ENCODE measurements around the gene KNSTRN.

KNSTRN gene

DNA sequence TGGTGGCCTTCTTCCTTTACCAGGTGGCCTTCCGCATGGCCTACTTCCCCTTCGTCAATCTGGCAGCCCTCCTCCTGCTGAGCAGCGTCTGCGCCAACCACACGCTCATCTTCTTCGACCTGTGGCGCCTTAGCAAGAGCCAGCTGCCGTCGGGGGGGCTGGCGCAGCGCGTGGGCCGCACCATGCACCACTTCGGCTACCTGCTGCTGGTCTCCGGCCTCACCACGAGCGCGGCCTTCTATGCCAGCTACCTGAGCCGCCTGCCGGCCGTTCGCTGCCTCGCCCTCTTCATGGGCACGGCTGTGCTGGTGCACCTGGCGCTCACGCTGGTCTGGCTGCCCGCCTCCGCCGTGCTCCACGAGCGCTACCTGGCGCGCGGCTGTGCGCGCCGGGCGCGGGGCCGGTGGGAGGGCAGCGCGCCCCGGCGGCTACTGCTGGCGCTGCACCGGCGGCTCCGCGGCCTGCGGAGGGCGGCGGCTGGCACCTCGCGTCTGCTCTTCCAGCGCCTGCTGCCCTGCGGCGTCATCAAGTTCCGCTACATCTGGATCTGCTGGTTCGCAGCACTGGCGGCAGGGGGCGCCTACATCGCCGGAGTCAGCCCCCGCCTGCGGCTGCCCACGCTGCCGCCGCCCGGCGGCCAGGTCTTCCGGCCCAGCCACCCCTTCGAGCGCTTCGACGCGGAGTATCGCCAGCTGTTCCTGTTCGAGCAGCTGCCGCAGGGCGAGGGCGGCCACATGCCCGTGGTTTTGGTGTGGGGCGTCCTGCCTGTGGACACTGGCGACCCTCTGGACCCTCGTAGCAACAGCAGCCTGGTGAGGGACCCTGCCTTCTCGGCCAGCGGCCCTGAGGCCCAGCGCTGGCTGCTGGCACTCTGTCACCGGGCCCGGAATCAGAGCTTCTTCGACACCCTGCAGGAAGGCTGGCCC is 14.6 kb upstream of the KNSTRN start:
- peak; percentile 47; the same call in 1 of the 2 replicates for TF ChIP-seq ZFX (IDR thresholded peaks at IDR 0.05)
- TF ChIP-seq, protein P1, sequence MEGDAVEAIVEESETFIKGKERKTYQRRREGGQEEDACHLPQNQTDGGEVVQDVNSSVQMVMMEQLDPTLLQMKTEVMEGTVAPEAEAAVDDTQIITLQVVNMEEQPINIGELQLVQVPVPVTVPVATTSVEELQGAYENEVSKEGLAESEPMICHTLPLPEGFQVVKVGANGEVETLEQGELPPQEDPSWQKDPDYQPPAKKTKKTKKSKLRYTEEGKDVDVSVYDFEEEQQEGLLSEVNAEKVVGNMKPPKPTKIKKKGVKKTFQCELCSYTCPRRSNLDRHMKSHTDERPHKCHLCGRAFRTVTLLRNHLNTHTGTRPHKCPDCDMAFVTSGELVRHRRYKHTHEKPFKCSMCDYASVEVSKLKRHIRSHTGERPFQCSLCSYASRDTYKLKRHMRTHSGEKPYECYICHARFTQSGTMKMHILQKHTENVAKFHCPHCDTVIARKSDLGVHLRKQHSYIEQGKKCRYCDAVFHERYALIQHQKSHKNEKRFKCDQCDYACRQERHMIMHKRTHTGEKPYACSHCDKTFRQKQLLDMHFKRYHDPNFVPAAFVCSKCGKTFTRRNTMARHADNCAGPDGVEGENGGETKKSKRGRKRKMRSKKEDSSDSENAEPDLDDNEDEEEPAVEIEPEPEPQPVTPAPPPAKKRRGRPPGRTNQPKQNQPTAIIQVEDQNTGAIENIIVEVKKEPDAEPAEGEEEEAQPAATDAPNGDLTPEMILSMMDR (conservative IDR thresholded peaks at IDR 0.05): peak; percentile 97
- peak overlapping the region; percentile 73 for H3K27ac ChIP-seq

DNA sequence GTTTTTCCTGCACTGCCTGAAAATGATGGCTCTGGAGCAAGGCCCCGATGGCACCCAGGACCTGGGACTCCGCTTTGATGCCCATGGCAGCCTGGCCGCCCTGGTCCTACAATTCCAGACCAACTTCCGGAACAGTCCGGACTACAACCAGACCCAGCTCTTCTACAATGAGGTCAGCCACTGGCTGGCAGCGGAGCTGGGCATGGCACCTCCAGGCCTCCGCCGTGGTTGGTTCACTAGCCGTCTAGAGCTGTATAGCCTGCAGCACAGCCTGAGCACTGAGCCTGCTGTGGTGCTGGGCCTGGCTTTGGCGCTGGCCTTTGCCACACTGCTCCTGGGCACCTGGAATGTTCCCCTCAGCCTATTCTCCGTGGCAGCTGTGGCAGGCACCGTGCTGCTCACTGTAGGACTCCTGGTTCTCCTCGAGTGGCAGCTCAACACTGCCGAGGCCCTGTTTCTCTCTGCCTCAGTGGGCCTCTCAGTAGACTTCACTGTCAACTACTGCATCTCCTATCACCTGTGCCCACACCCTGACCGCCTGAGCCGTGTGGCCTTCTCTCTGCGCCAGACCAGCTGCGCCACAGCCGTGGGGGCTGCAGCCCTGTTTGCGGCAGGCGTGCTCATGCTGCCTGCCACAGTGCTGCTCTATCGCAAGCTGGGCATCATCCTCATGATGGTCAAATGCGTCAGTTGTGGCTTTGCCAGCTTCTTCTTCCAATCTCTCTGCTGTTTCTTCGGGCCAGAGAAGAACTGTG is 13.6 kb upstream of the KNSTRN start:
- TF ChIP-seq, protein P1 (conservative IDR thresholded peaks at IDR 0.05): no peak
- no peak for TF ChIP-seq ZFX (IDR thresholded peaks at IDR 0.05)
- H3K27ac ChIP-seq: no peak overlapping the region; the same call in 1 of the 2 replicates

DNA sequence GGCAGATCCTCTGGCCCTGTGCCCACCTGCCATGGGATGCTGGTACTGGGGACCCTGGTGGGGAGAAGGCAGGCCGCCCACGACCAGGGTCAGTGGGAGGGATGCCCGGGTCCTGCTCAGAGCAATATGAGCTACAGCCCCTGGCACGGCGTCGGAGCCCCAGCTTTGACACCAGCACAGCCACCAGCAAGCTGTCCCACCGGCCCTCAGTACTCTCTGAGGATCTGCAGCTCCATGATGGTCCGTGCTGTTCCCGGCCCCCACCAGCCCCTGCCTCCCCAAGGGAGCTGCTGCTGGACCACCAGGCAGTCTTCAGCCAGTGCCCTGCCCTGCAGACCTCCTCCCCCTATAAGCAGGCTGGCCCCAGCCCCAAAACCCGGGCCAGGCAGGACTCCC is 13.0 kb upstream of the KNSTRN start:
- TF ChIP-seq, protein P1 (conservative IDR thresholded peaks at IDR 0.05): no peak
- TF ChIP-seq ZFX (IDR thresholded peaks at IDR 0.05): no peak

GRCh38 chr15:40369971-40370370 is 12.6 kb upstream of the KNSTRN start:
- no peak overlapping the region for H3K27ac ChIP-seq
- no peak for TF ChIP-seq ZFX (IDR thresholded peaks at IDR 0.05)
- TF ChIP-seq, protein P1 (conservative IDR thresholded peaks at IDR 0.05): no peak

More for the DNA sequence above, 13.0 kb upstream of the KNSTRN start:
- no peak overlapping the region for H3K27ac ChIP-seq

GRCh38 chr15:40372981-40373380 is 9.5 kb upstream of the KNSTRN start:
- TF ChIP-seq, protein P1 (conservative IDR thresholded peaks at IDR 0.05): no peak
- TF ChIP-seq ZFX (IDR thresholded peaks at IDR 0.05): no peak
- no peak overlapping the region for H3K27ac ChIP-seq

GRCh38 chr15:40377606-40378005 is 4.9 kb upstream of the KNSTRN start:
- H3K27ac ChIP-seq: no peak overlapping the region
- no peak for TF ChIP-seq ZFX (IDR thresholded peaks at IDR 0.05)
- TF ChIP-seq, protein P1 (conservative IDR thresholded peaks at IDR 0.05): no peak

- H3K27ac ChIP-seq: no peak overlapping the region
- TF ChIP-seq ZFX (IDR thresholded peaks at IDR 0.05): no peak
- TF ChIP-seq, protein P1 (conservative IDR thresholded peaks at IDR 0.05): no peak
Measured at GRCh38 chr15:40379374-40379773, 3.1 kb upstream of the KNSTRN start.
